Measurements from ENCODE around the gene ZFP64.
"Not testable (repeated sequence)": the region's sequence is repeated elsewhere in the genome, so short reads cannot be mapped to it uniquely, and the experiment has no call there.

The ZFP64 gene

GRCh38 chr20:52191132-52191915, at the start of gene ZFP64:
TSS of gene ZFP64 (minus strand) at chr20:52191779. CDS start at chr20:52191636, 143 bp downstream.
- peak; percentile 85 for DNase-seq

GRCh38 chr20:52240802-52241201, 49.2 kb upstream of the ZFP64 start:
- no peak for DNase-seq

- no peak for DNase-seq
These were observed 47.5 kb upstream of the ZFP64 start for GRCh38 chr20:52239102-52239501.

- DNase-seq, result no peak
These were observed 44.7 kb upstream of the ZFP64 start for GRCh38 chr20:52236292-52236691.

GRCh38 chr20:52235129-52235528, 43.5 kb upstream of the ZFP64 start:
- no peak for DNase-seq

- no peak for DNase-seq
These were observed 42.9 kb upstream of the ZFP64 start for GRCh38 chr20:52234302-52235045.

GRCh38 chr20:52231230-52231746, 39.7 kb upstream of the ZFP64 start:
- no peak for DNase-seq

- no peak for DNase-seq
These were observed 38.8 kb upstream of the ZFP64 start for GRCh38 chr20:52230409-52230808.

GRCh38 chr20:52229346-52229745, 37.8 kb upstream of the ZFP64 start:
- DNase-seq, result not testable (repeated sequence)

- DNase-seq, result no peak
These were observed 34.8 kb upstream of the ZFP64 start for GRCh38 chr20:52226370-52226769.

GRCh38 chr20:52224920-52225319, 33.3 kb upstream of the ZFP64 start:
- DNase-seq, result no peak

GRCh38 chr20:52221362-52221761, 29.8 kb upstream of the ZFP64 start:
- not testable (repeated sequence) for DNase-seq

- not testable (repeated sequence) for DNase-seq
These were observed 29.3 kb upstream of the ZFP64 start for GRCh38 chr20:52220891-52221290.

- no peak for DNase-seq
These were observed 27.9 kb upstream of the ZFP64 start for GRCh38 chr20:52219441-52219840.

- no peak for DNase-seq
These were observed 26.3 kb upstream of the ZFP64 start for GRCh38 chr20:52217689-52218395.

- DNase-seq, result no peak
These were observed 22.4 kb upstream of the ZFP64 start for GRCh38 chr20:52213995-52214394.

GRCh38 chr20:52212943-52213342, 21.4 kb upstream of the ZFP64 start:
- no peak for DNase-seq

GRCh38 chr20:52210037-52210990, 18.7 kb upstream of the ZFP64 start:
- DNase-seq, result no peak

- no peak for DNase-seq
These were observed 17.6 kb upstream of the ZFP64 start for GRCh38 chr20:52209154-52209571.

GRCh38 chr20:52207020-52207810, 15.6 kb upstream of the ZFP64 start:
- no peak for DNase-seq

GRCh38 chr20:52204136-52204535, 12.6 kb upstream of the ZFP64 start:
- no peak for DNase-seq

All from activated CD8-positive, alpha-beta memory T cell treated with anti-CD3 and anti-CD28 coated beads, Interleukin-2, amount 50 U/mL, for 48 hours (primary cell).